HCT116 (cell line): Measurements from ENCODE around the gene POLA1.
"Not testable (repeated sequence)": the region's sequence is repeated elsewhere in the genome, so short reads cannot be mapped to it uniquely, and the experiment has no call there.

Source experiments
- ATF3 ChIP-seq: IDR thresholded peaks from 2 replicates; pipeline ENCODE4 v1.6.1; 2012
- CBX3 ChIP-seq: IDR thresholded peaks from 2 replicates; pipeline ENCODE4 v1.6.1; 2012; ENCODE audit warnings: low read depth
- CEBPB ChIP-seq: IDR thresholded peaks from 2 replicates; pipeline ENCODE4 v1.6.1; 2012; ENCODE audit warnings: low read depth
- EGR1 ChIP-seq: IDR thresholded peaks from 2 replicates; pipeline ENCODE4 v1.6.1; 2012; ENCODE audit warnings: low read depth
- ELF1 ChIP-seq: IDR thresholded peaks from 2 replicates; pipeline ENCODE4 v1.6.1; 2012; ENCODE audit warnings: low read depth, borderline replicate concordance
- MAX ChIP-seq: IDR thresholded peaks from 2 replicates; pipeline ENCODE4 v1.6.1; 2012
- POLR2A ChIP-seq: IDR thresholded peaks from 2 replicates; pipeline ENCODE4 v1.7.0; 2011; ENCODE audit warnings: borderline replicate concordance; ENCODE audit not compliant: insufficient read depth, insufficient read length; ENCODE audit errors: extremely low read depth
- POLR2AphosphoS5 ChIP-seq: IDR thresholded peaks from 2 replicates; pipeline ENCODE4 v1.6.1; 2011; ENCODE audit warnings: mild to moderate bottlenecking, low read depth, low read length, moderate library complexity
- RAD21 ChIP-seq: IDR thresholded peaks from 2 replicates; pipeline ENCODE4 v1.6.1; 2012; ENCODE audit warnings: low read depth, mild to moderate bottlenecking
- REST ChIP-seq: IDR thresholded peaks from 2 replicates; pipeline ENCODE4 v1.6.1; 2012; ENCODE audit warnings: low read depth
- SIN3A ChIP-seq: IDR thresholded peaks from 2 replicates; pipeline ENCODE4 v1.6.1; 2012; ENCODE audit warnings: low read depth
- SP1 ChIP-seq: IDR thresholded peaks from 2 replicates; pipeline ENCODE4 v1.6.1; 2012; ENCODE audit warnings: low read depth
- YY1 ChIP-seq: IDR thresholded peaks from 2 replicates; pipeline ENCODE4 v1.6.1; 2011; ENCODE audit warnings: low read length, low read depth, moderate library complexity, mild to moderate bottlenecking; ENCODE audit not compliant: insufficient replicate concordance; ENCODE audit errors: extremely low read depth
- TF ChIP-seq, protein P1 (sequence below), 3 experiments: fragments of 200-600 bp in 1 of 3; sonication (generic) in 1 of 3; IDR thresholded peaks in 2 of 3; conservative IDR thresholded peaks in 1 of 3; 2 replicates each; pipeline ENCODE4 v1.5.1; 2012 to 2017; ENCODE audit warnings: low read depth in 2 of 3, low read length in 2 of 3, antibody characterized with exemption in 1 of 3, borderline replicate concordance in 1 of 3, control low read depth in 1 of 3, mild to moderate bottlenecking in 1 of 3, mixed read lengths in 1 of 3, mixed run types in 1 of 3, moderate library complexity in 1 of 3; ENCODE audit not compliant: insufficient read depth in 1 of 3

GRCh38 chrX:24863779-24864178 lies 170.1 kb downstream of the POLA1 start:
- TF ChIP-seq POLR2AphosphoS5, YY1, POLR2A, SIN3A, CBX3, EGR1, REST, RAD21, MAX, SP1, ATF3, ELF1, CEBPB: not testable (repeated sequence)
- TF ChIP-seq, protein P1, sequence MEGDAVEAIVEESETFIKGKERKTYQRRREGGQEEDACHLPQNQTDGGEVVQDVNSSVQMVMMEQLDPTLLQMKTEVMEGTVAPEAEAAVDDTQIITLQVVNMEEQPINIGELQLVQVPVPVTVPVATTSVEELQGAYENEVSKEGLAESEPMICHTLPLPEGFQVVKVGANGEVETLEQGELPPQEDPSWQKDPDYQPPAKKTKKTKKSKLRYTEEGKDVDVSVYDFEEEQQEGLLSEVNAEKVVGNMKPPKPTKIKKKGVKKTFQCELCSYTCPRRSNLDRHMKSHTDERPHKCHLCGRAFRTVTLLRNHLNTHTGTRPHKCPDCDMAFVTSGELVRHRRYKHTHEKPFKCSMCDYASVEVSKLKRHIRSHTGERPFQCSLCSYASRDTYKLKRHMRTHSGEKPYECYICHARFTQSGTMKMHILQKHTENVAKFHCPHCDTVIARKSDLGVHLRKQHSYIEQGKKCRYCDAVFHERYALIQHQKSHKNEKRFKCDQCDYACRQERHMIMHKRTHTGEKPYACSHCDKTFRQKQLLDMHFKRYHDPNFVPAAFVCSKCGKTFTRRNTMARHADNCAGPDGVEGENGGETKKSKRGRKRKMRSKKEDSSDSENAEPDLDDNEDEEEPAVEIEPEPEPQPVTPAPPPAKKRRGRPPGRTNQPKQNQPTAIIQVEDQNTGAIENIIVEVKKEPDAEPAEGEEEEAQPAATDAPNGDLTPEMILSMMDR (IDR thresholded peaks at IDR 0.05 in 2 of 3, conservative IDR thresholded peaks at IDR 0.05 in 1 of 3; ENCODE audit: borderline replicate concordance in 1 of 3, insufficient read depth in 1 of 3, low read depth in 2 of 3, low read length in 2 of 3), result not testable (repeated sequence)
